ENCODE measurements around the gene RAB18.
"Not testable (repeated sequence)": the region's sequence is repeated elsewhere in the genome, so short reads cannot be mapped to it uniquely, and the experiment has no call there.

- TF ChIP-seq CTCF (IDR thresholded peaks at IDR 0.05 in 2 of 3, conservative IDR thresholded peaks at IDR 0.05 in 1 of 3; ENCODE audit: borderline replicate concordance in 1 of 3, insufficient read depth in 1 of 3, low read depth in 2 of 3, low read length in 2 of 3); EZH2 (IDR thresholded peaks at IDR 0.05); REST (IDR thresholded peaks at IDR 0.05; ENCODE audit: low read depth); POLR2A (IDR thresholded peaks at IDR 0.05; ENCODE audit: borderline replicate concordance, extremely low read depth, insufficient read depth, insufficient read length); POLR2AphosphoS5 (IDR thresholded peaks at IDR 0.05; ENCODE audit: low read depth, low read length); JUND (IDR thresholded peaks at IDR 0.05); SP1 (IDR thresholded peaks at IDR 0.05; ENCODE audit: low read depth); ZBTB33 (IDR thresholded peaks at IDR 0.05; ENCODE audit: extremely low read depth, insufficient replicate concordance, low read length); YY1 (IDR thresholded peaks at IDR 0.05; ENCODE audit: extremely low read depth, insufficient replicate concordance, low read depth, low read length); RAD21 (IDR thresholded peaks at IDR 0.05; ENCODE audit: low read depth); ZFX (IDR thresholded peaks at IDR 0.05); CEBPB (IDR thresholded peaks at IDR 0.05; ENCODE audit: low read depth): not testable (repeated sequence)
- TF ChIP-seq, protein P1, sequence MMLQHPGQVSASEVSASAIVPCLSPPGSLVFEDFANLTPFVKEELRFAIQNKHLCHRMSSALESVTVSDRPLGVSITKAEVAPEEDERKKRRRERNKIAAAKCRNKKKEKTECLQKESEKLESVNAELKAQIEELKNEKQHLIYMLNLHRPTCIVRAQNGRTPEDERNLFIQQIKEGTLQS (IDR thresholded peaks at IDR 0.05): not testable (repeated sequence)
Observed at GRCh38 chr10:27465596-27465995, 38.5 kb upstream of the RAB18 start.

Data from HCT116 (cell line).